Measurements from ENCODE around the gene ZC3H4.

DNA sequence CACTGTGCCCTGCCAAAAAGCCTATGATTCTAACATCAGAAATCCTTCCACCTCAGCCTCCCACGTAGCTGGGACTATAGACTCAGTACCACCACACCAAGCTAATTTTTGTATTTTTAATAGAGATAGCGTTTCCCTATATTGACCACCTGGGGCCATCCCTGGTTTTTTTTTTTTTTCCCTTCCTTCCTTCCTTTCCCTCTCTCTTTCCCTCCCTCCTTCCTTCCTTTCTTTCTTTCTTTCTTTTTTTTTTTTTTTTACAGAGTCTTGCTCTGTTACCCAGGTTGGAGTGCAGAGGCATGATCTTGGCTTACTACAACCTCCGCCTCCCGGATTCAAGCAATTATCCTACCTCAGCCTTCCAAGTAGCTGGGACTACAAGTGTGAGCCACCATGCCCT lies 16.0 kb upstream of the ZC3H4 start:
- TF ChIP-seq POLR2A (IDR thresholded peaks at IDR 0.05), result no peak
- TF ChIP-seq, protein P1, sequence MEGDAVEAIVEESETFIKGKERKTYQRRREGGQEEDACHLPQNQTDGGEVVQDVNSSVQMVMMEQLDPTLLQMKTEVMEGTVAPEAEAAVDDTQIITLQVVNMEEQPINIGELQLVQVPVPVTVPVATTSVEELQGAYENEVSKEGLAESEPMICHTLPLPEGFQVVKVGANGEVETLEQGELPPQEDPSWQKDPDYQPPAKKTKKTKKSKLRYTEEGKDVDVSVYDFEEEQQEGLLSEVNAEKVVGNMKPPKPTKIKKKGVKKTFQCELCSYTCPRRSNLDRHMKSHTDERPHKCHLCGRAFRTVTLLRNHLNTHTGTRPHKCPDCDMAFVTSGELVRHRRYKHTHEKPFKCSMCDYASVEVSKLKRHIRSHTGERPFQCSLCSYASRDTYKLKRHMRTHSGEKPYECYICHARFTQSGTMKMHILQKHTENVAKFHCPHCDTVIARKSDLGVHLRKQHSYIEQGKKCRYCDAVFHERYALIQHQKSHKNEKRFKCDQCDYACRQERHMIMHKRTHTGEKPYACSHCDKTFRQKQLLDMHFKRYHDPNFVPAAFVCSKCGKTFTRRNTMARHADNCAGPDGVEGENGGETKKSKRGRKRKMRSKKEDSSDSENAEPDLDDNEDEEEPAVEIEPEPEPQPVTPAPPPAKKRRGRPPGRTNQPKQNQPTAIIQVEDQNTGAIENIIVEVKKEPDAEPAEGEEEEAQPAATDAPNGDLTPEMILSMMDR (IDR thresholded peaks at IDR 0.05), result no peak
